HFF-Myc (cell line): ENCODE measurements around the gene ELOB.

Experiments
- DNase-seq: peaks from one replicate; pipeline ENCODE4 v3.0.0-alpha.2; 2011; ENCODE audit warnings: low read depth; ENCODE audit errors: extremely low read depth
- H3K4me3 ChIP-seq: replicated peaks from 2 replicates; pipeline ENCODE4 v1.5.1; 2011; ENCODE audit warnings: low read depth, mild to moderate bottlenecking, control low read depth, low read length
- TF ChIP-seq, protein P1 (sequence below): IDR thresholded peaks from 2 replicates; pipeline ENCODE4 v1.5.1; 2012; ENCODE audit warnings: mild to moderate bottlenecking, low read depth, low read length, control low read depth; ENCODE audit errors: missing control alignments

ELOB gene

DNA sequence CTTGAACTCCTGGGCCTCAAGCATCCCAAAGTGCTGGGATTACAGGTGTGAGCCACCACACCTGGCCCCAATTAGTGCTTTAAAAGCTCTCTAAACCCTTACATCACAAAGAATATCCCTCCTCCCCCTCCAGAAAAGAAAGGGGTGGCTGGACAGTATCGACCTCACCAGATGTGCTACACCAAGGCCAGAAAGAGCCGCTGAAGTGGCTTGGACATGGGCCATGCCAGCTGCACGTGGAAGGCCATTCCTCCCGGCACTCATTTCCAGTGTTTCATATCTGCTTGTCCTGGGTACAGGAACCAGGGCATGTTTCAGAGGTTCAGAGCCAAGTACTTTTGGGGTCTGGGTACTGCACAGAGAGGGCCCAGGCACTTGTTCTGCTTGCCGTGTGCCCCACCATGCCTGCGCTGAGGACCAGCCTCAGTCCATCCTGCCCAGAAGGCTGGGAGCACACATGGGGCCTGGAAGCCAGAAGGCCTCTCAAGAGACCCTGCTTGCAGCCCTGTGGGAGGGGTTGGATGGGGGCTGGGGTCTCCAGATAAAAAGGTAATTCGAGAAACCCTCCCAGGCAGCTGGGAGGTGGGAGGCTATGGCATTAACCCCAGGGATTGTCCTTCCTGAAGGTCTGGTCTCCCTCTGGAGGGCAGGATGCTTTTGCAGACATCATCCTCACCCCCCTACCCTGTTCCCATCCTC is 28.2 kb downstream of the ELOB start:
- TF ChIP-seq, protein P1, sequence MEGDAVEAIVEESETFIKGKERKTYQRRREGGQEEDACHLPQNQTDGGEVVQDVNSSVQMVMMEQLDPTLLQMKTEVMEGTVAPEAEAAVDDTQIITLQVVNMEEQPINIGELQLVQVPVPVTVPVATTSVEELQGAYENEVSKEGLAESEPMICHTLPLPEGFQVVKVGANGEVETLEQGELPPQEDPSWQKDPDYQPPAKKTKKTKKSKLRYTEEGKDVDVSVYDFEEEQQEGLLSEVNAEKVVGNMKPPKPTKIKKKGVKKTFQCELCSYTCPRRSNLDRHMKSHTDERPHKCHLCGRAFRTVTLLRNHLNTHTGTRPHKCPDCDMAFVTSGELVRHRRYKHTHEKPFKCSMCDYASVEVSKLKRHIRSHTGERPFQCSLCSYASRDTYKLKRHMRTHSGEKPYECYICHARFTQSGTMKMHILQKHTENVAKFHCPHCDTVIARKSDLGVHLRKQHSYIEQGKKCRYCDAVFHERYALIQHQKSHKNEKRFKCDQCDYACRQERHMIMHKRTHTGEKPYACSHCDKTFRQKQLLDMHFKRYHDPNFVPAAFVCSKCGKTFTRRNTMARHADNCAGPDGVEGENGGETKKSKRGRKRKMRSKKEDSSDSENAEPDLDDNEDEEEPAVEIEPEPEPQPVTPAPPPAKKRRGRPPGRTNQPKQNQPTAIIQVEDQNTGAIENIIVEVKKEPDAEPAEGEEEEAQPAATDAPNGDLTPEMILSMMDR, result no peak
- H3K4me3 ChIP-seq, result no peak overlapping the region
- no peak for DNase-seq

DNA sequence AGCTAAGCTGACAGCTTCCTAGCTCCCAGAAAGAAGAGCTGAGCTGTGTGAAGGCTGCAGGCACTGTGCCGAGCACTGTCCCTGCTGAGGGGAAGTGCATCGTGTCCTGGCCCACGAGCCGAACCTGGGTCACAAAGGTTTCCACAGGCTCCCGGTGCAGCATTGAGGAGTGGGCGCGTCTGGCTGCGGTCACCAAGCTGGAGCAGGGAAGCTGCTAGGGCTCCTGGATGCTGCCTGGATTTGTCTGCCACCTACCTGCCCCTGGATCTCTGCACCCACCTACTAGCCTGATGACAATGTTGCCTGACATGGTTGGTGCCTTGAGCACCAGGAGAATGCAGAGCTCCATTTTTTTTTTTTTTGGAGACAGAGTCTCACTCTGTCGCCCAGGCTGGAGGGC is 31.1 kb downstream of the ELOB start:
- DNase-seq, result no peak
- no peak overlapping the region for H3K4me3 ChIP-seq
- TF ChIP-seq, protein P1, result no peak

DNA sequence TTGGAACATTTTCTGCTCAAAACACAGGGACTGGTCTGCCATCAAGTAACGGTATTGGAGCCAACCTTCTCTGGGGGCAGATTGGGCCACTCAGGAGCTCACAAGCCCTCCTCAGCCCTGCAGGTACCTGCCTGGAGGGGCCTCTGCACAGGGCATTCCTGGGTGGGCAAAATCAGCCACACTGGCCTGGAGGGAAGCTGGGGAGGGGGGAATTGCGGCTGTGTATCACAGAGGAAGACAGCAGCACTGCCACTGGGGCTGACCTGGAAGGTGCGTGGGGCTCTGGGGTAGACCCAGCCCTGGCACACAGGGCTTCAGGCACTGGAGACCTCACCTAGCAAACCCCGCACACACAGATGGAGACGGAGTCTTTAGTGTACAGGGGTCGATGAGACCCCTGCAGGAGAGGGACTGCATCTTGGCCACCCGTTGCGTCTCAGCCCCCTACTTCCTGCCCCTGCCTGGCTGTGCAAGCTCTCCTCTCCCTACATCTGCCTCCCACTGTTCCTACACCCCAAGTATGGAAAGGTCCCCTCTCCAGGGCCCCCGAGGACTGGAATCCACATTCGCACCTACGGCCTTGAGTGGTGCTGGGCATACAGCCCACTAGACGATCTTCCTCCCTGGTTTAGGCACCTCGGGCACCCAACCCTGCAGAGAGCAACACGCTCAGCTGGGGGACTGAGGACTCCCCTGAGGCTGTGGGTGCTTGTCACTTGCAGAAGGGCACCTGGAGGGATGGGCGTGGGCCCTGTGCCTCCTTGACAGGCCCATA is 31.8 kb downstream of the ELOB start:
- TF ChIP-seq, protein P1, result no peak
- no peak overlapping the region for H3K4me3 ChIP-seq
- no peak for DNase-seq

DNA sequence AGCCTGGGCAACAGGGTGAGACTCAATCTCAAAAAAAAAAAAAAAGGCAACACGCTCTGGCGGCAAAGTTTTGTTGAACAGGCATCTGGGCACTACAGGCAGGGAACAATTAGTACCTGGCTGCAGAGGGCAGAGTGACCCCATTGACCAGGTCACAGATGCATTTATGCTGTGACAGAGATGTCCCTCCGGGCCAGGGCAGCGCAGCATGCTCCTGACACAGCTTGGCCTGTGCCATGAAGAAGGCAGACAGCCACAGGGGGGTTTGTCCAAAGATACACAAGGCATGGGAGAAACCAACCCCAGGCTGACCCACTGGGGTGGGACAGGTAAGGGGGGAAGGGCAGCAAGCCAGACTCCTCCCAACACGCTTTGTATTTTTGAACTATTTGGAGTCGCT is 32.4 kb downstream of the ELOB start:
- no peak for DNase-seq
- H3K4me3 ChIP-seq, result no peak overlapping the region
- TF ChIP-seq, protein P1, result no peak

DNA sequence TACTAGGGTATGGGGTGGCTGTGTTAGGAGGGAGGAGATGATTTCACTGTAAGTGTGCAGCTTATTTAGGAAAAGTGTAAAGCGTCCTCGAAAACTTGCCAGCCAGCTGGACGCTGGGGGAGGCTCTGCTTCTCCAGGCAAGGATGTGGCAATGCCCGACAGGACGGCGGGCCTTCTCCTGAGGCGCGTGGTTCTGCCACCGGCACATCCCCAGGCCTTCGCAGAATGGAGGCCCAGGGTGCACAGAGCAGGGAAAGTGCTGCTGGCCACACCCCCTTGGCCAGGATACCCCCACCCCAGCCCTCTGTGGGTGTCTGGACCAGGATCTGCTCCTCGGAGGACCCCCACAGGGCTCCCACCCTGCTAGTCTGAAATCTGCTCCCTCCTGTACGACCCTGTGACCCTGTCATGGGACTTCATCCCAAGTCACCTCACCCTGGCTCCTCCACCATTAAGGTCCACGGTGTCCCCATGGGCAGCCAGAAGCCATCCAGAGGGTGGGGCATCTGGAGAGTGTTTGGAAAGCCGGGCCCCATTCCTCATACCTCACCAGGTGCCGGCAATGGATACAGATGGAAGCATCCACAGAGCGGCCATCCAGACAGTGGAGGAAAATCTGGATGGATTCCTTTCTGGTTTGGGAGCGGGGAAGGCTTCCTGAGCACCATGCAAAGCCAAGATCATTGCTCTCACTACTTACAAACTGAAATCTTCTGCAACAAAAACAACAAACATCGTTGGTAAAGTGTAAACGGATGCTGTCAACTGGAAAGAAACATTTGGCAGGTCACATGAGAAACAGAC is 33.9 kb downstream of the ELOB start:
- no peak for DNase-seq
- no peak overlapping the region for H3K4me3 ChIP-seq
- TF ChIP-seq, protein P1, result no peak

DNA sequence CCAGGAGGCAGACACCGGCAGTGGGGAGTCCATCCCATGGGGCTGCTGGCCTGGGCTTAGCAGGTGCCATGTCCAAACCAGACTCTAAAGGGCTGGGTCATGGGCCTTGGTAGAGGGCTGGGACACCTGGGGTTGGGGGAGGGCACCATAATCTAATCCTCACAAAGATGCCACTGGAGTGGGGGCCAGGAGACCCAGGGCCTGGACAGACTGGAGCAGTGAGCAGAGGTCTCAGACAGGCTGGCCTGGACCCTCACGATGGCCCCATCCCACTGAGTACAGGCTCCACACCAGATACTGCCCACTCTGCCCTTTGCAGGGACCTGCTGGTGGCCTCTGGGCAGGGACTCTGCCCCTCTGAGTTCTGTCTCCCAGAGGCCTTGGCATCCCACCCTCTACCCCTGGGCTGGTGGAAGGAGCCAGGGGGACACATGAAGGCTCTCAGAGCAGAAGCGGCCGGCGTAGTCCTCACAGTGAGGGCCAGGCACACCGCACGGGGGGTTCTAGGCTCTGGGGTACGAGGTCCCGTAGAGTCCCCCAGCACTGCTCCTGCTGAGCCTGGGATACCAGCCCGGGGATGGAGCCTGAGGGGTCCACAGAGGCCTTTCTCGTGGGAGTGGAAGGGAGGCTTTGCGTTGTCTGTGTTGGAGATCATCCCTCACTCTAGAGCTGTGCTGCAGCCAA is 34.6 kb downstream of the ELOB start:
- H3K4me3 ChIP-seq, result no peak overlapping the region
- DNase-seq, result no peak
- TF ChIP-seq, protein P1, result no peak
